ENCODE measurements around the gene CD34.

Gene CD34

DNA sequence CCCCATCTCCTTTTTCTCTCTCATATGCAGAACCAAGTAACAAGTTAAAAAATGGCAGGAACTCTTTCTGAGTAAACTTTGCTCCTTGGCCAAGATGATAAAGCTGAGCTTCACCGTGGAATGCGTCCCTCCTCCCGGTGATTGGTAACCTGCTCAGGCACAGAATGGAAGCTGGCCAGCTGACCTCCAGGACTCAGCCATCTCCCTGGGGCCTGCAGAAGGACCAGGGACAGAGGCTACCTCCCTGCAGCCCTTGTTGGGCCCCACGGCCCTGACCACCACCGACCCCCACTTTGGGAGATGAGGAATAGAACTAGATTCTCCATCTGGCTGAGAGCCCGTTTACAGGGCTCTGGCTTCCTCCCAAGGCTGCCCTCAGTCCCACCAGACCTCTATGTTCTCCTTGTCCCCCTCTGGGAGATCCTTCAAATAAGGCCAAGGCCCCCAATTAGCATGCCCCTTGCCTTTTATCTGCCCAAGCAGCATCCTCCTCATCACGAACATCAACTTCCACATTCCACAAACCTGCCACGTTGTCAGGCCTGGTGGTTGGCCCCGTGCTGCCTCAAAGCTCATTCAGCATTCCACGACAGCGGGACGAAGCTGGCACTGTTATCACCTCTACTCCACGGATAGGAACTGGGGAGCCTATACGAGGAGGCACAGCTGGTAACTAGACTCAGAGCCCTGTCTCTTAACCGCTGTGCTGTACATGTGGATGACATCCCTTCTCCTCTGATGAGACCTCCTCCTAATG, 74.2 kb downstream of the CD34 start:
- no peak overlapping the region for H3K4me3 ChIP-seq (ENCODE audit: low read depth, low read length)

DNA sequence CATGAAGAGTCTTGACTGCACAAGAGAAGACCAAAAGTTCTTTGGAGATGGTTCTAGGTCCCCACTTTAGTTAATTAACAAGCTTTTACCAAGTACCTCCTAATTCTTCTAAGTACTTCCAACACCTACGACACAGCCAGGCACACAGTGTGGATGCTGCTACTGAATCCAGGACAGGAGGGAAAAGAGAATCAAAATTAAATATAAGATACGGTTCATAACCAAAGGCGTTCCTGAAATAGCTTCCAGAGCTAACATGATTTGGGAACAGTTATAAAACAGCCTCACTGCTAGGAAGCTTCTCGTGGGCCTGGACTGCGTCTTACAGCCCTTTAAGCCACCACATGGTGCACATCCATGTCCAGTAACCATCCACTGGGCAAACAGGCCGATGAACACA, 75.0 kb downstream of the CD34 start:
- no peak overlapping the region for H3K4me3 ChIP-seq (ENCODE audit: low read depth, low read length)

DNA sequence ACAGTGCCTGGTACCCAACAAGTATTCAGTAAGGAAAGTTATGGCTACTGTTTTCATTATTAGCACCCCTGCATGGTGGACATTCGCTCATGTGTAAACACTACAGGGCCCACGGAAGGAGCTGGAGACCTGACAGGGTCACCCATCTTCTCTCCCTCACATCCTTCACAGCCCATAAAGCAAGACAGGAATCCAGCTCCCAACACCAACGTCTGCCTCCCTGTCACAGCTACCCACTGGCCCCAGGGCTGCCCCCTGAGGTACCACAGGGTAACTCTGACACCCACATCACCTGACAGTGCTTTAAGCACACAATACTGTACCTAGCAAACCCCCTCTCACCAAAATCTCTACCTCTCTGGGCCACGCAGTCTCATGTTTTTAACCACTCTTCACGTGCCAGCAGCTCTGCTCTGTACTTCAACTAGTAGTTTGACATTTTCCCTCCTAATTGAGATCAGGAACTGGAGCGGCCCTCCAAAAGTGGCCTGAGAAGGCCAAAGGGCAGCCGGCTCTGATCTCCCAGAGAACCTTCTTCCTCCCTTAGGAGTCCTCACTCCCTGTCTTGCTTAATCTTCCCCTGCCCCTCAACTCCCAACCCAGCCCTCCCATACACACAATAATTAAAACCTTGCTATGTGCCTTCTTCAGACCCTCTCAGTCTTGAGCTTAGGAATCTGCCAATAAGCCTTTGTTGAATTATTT, 76.8 kb downstream of the CD34 start:
- no peak overlapping the region for H3K4me3 ChIP-seq (ENCODE audit: low read depth, low read length)

DNA sequence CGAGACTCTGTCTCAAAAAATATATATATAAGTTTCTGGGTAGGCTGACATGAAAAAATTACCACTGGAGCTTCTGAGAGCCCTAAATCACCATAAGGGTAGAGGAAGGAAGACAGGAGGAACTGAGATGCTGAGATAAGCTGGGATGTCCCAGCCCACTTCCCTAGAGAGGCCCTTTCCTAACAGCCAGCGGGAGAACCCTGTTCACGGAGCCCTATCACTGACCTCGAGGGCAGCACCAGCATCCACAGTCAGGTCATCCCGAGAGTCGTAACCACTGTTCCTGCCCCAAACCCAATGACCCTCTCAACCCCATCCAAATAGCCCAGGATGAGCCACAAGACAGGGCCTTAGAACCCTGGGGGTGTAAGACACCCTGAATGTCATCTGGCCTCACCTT, 77.5 kb downstream of the CD34 start:
- H3K4me3 ChIP-seq (ENCODE audit: low read depth, low read length) = no peak overlapping the region

DNA sequence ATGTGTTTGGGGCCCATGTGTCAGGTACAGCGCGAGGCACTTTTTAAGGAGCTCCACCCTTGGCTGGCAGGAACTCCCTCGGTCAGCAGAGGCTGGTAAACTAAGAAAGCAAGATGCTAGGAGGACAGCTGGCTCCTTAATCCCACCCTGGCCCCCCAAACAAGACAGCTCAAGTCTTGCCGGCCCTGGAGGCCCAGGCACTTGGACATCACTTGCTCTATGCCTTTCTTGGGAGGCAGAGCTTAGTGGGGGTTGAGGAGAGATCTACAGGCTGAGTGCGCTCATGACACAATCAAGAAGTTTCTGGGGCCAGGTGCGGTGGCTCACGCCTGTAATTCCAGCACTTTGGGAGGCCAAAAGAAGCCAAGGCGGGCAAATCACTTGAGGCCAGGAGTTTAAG, 78.1 kb downstream of the CD34 start:
- no peak overlapping the region for H3K4me3 ChIP-seq (ENCODE audit: low read depth, low read length)

DNA sequence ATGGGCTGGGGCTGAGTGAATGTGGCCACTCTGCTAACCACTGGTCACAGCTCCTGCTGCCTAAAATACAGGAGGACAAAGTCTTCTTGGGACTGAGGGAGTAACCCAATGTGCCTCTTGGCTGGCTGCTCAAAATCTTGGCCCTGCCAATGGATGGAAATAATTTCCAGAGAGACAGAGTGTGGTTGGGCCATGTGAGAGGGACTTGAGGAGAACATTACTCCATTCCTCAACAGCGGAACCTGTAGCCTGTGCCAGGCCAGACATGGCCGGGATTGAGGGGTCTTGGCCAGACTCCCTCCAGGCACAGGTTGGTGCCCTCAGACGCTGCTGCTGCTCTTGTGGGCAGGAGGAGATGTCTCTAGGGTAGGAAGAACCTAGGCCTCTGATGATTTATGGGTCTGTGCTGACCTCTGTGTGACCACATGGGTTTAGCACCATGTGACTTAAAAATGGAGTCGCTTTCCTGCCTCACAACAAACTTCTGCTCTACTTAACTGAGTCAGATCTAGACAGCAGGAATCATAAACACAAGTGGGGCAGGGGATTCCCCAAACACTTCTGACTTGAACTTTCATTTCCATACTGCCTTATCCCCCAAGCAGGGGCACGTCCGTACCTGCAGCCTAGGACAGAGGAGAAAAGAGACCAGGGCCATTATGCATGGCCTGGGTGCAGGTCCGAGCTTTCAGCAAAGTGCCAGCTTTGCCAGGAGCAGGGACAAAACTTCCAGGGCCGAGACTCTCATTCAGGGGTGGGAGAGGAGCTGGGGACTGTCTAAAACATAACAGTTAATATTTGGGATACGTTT, 79.2 kb downstream of the CD34 start:
- no peak overlapping the region for H3K4me3 ChIP-seq (ENCODE audit: low read depth, low read length)
